H7 (cell line): ENCODE data around the gene IDH3A. TPM values are rescaled to one million over a fixed set of nuclear protein-coding genes. Genes with fewer than 3 reads are reported as not detected.

Source experiments
- DNase-seq: peaks from one replicate; pipeline ENCODE4 v3.0.0; 2012
- H3K27me3 ChIP-seq: 2 replicates; pipeline ENCODE4 v1.6.0; 2011; ENCODE audit warnings: mild to moderate bottlenecking, low read length; ENCODE audit not compliant: control insufficient read depth, insufficient read depth
- H3K36me3 ChIP-seq: replicated peaks from 2 replicates; pipeline ENCODE4 v1.5.1; 2011; ENCODE audit warnings: low read length; ENCODE audit not compliant: control insufficient read depth, insufficient read depth
- H3K4me3 ChIP-seq: 2 replicates; pipeline ENCODE4 v1.5.1; 2011; ENCODE audit warnings: low read depth, mild to moderate bottlenecking, control low read depth, low read length, moderate library complexity; ENCODE audit not compliant: insufficient read depth
- total RNA-seq: library from RNA; depleted of rRNA; stranded (reverse); fragments of >200 nt; shearing (Covaris generic); gene quantifications from 2 replicates; pipeline ENCODE4 v1.2.3, GENCODE V29; 2014

Gene IDH3A
- total RNA-seq, 1 experiment from 2014 or later = 27.4 TPM

DNA sequence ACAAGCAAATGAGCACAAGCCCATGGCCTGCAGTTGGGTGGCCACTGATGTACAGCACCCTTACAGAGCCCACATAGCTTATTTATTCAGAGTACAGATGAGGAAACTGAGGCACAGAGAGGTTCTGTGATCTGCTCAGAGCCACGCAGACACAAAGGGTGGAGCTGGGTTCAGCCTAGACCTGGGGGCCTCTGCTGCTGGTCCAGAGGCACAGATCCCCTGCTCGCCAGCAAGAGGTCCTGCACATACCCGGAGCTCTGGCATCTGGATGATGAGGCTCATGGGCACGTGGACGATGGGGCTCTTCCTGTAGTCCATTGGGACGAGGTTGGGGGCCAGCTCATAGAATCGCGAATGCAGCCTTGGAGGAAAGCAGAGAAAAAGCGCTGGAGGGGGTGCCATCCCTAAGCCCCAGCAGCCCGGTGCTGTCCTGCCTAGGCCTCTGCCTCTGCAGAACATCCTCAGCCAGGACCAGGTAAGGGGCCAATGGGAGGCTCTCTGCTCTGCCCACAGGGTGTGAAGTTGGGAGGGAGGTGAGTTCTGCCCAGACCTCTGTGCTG, 38.2 kb upstream of the IDH3A start:
- Histone ChIP-seq H3K36me3 (peaks cover 1% of the 10 kb centered on the region), H3K27me3 (no peaks in the 10 kb centered on the region), H3K4me3 (no peak overlapping the region)
- no peak for DNase-seq

DNA sequence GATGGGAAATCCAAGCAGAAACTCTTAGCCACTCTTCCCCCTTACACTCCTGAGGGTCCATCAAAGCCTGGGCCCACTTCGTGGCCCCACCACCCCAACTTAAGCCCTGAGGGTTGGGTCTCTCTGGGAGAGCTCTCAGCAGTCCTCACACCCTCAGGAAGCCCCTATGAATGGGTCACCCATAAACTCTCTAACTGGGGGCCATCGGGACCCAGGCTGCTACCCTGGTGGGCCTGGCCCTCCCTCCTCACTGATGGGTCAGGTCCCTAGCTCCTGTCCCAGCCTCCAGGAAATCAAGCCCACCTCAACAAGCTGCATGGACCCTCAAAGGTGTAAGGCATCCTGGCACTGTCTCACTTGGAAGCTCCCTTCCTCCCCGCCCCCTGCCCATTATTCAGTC, 37.4 kb upstream of the IDH3A start:
- DNase-seq = no peak
- Histone ChIP-seq H3K27me3 (no peaks in the 10 kb centered on the region), H3K36me3 (peaks cover 1% of the 10 kb centered on the region), H3K4me3 (no peak overlapping the region)

DNA sequence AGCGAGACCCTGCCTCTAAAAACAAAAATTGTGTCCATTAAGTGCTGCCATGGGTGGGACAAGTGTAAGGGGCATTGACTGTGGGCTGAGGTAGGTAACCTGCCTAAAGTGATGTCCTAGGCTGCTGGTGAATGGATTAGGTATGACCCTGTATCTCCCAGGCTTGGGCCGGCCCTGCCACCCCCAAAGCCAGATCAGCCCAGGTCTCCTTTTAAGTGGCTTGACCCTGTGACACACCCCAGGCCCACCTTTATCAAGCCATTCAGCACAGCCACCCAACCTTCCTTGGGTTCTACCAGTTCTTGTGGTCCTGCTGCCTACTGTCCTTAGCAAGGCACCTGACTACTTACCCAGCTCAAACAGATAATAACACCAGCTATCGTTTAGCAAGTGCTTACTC, 36.6 kb upstream of the IDH3A start:
- DNase-seq = no peak
- no peaks in the 10 kb centered on the region for H3K27me3 ChIP-seq
- H3K36me3 ChIP-seq = peaks cover 1% of the 10 kb centered on the region
- no peak overlapping the region for H3K4me3 ChIP-seq

DNA sequence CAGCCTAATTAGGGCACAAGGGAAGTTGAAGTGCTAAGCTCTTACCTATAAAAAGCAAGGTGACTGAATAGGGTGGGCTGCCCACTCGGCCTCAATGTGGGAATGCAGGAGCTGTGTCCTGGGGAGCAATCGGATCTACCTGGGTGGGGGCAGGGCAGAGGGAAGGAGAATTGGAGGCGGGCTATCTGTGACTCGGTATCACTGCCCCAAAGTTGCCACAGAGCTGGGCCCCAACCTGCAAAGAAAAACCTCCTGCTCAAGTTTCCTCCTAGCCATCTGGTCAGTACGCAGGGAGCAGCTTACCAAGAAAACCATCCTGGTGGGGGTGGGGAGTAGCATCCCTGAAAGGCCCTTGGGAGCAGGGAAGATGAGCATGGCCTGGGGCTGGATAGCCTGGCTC, 28.6 kb upstream of the IDH3A start:
- H3K4me3 ChIP-seq = no peak overlapping the region
- no peaks in the 10 kb centered on the region; the same call in 1 of the 2 replicates for H3K36me3 ChIP-seq
- H3K27me3 ChIP-seq = no peaks in the 10 kb centered on the region
- no peak for DNase-seq

DNA sequence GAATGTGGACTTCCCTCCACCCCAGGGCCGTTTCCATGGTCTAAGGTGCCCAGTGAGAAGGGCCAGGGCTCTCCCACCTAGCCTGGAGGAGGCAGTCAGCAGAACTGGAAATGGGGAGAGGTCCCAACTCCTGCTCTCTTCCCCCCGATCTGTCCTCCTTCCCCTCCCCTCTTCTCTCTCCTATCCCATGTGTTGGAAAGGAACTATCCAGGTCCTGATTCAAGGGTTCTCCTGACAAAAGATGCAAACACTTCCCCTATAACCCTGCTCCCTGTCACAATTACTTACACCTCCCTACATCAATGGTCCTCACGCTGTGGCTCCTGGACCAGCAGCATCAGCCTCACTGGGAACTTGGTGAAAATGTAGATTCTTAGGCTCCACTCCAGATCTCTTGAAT, 23.9 kb upstream of the IDH3A start:
- H3K27me3 ChIP-seq = no peaks in the 10 kb centered on the region
- H3K4me3 ChIP-seq = no peak overlapping the region
- H3K36me3 ChIP-seq = no peaks in the 10 kb centered on the region; the same call in 1 of the 2 replicates
- no peak for DNase-seq

DNA sequence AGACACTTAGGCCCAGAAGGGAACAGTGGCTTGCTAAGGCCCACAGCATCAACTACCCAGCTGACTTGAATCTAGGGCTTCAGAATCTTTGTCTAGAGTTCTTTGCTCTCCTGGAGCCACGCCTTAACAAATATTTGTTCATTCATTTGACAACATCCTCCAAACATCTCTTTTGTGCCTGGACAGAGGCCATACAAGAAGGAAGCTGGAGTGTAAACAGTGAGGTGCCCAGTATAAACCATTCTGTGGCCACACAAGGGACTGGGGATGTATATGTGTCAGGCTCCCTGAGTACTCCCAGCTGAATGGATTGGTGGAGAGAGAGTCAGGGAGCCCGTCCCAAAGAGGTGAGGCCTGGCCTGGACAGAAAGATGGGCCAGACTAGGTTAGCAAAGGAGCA, 21.3 kb upstream of the IDH3A start:
- no peak overlapping the region for H3K4me3 ChIP-seq
- no peaks in the 10 kb centered on the region for H3K27me3 ChIP-seq
- no peaks in the 10 kb centered on the region for H3K36me3 ChIP-seq
- DNase-seq = no peak

DNA sequence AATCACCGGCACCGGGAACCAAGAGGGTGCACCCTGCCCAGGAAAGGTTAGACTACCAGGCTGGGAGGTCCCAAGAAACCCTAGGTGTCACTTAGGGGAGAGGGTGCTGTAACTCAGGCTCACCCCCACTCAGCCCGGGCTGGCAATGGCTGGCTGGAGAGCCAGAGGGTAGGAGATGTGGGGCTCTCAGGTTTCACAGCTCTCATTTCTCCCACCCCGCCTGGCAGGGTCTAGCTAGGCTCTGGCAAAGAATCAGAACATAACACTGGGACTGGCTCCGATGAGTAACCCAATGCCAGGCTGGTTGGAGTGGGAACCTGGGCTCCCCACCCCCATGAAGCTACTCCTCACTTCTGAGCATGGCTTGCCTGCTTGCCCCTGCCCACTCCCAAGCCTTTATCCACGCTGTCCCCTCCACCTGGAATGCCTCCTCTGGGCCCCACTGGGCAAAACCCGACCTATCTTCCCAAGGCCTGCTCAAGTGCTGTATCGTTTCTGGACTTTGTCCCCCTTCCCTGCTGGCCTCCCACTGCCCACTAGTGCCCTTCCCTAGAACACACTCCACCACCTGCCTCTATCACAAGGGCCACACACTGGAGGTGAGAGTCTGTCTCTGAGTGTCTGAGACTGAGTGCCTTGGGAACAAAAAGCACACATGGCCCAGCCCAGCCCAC, 19.9 kb upstream of the IDH3A start:
- Histone ChIP-seq H3K27me3 (no peaks in the 10 kb centered on the region), H3K4me3 (no peak overlapping the region), H3K36me3 (no peaks in the 10 kb centered on the region)
- peak; percentile 66 for DNase-seq

DNA sequence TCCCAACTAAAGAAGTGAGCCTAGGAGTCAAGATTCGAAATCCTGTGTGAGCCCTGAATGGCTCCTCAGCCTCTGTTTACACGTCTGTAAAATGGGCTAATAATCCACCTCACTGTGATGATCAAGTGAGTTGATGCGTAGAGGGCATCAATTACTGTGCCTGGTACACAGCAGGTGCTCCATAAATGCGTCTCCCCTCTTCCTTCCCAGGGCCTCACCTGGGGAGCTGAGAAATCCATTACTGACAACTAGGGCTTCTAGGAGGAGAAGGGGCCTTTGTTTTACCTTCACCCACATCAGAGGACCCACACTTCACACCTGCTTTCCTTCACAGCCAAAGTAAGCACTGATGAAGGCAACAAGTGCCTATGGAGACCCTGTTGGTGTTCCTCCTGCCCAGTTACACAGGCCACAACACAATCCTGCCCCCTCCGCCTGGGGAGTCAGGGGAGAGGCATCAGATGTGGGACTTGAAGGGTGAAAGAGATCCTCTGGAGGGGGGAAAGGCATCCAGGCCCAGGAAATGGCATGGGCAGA, 19.3 kb upstream of the IDH3A start:
- Histone ChIP-seq H3K36me3 (no peaks in the 10 kb centered on the region), H3K4me3 (no peak overlapping the region), H3K27me3 (no peaks in the 10 kb centered on the region)
- no peak for DNase-seq

DNA sequence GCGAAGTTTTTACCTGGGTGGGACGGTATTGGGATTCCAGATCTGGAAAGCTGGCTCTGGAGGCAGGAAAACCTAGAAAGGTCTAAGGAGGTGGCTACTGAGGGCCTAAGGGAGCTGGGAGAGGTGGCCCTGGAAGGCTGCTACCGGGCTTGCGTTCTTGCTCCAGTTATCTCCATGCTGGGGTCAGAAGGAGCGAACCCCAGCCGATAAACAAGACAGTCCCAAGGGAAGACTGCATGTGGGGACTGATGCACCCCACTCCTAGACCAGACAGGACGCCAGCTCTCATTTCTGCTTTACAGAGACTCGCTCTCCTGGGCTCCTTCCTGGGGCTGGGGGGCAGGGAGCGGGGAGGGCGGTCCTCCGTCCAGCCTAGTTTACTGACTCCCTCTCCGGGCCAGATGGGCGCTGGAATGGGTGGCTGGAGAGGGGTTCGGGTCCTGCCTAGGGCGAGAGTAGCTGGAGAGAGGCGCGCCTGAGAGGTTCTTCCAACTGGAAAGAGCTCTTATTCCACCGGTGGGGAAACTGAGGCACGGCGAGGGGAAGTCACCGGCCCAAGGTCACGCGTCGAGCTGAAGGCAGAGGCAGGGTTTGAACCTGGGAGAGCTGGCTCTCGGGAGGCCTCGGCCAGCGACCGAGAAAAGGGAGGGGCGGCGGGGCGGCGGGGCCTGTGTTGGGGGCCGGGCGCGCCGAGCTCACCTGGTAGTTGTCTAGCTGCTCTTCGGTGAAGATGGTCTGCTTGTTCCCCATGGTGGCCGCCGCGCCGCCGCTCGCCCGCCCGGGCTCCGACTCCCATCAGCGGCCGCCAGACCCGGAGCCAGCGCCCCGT, 18.5 kb upstream of the IDH3A start:
- DNase-seq = peak; percentile 71
- H3K36me3 ChIP-seq = no peaks in the 10 kb centered on the region
- H3K4me3 ChIP-seq = peak overlapping the region; percentile 88
- H3K27me3 ChIP-seq = no peaks in the 10 kb centered on the region

DNA sequence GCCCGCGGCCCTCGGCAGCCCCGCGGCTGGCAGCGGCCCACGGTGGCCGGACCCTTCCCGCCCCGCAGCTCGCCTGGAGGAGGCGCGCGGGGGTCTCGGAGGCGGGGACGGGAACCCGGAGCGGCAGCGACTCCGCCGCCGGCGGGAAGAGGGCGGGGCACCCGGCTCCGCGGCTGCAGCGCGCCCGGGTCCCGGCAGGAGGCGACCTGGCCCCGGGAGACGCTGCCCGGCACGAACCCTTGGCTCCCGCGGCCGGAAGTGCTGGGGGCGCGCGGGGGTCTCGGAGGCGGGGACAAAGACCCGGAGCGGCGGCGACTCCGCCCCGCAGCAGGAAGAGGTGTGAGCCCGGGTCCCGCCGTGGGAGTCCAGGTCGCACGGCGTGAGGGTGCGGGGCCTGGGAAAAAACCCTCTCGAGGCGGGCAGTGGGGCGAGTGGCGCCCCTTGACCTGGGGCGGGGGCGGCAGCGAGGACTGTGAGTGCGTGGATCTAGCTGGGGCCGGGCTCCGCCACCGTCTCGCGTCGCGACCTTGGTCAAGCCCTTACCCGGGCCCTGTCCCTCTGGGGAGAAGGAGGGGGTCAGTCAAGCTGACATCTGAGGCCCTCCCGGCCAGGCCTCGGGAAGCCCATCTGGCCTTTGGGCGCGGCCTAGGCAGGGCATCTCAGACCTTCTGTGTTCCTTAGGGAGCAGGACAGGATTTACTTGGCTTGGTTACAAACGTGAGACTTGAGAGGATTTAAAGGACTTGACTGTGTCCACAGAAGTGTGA, 17.7 kb upstream of the IDH3A start, which contains the start of gene CIB2:
Gene CIB2 (minus strand): TSS at position 151 of the 767 bp plus-strand sequence. CDS start 230 bp downstream, outside the sequence.
- DNase-seq = peak; percentile 98
- Histone ChIP-seq H3K4me3 (peak within 1 kb of the TSS; percentile 88), H3K27me3 (no peaks in the 10 kb centered on the region), H3K36me3 (no peaks in the 10 kb centered on the region)

DNA sequence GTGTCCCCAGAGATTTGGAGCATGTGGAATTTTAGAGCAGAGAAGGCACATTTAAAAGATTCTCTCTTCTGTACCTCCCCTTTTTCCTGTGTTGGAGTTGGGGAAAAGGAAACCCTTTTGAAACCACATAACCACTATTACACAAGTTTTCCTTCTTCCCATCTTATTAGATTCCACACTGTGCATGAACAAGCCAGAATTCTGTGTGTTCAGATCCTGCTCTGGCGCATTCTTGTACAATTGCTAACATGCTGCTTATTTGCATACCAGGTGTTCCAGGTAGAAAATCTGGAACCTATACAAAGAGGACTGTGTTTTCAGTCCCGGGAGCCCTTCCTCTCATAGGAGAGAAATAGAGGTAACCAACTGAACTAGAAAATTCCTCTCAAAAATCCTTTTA, 15.4 kb upstream of the IDH3A start:
- Histone ChIP-seq H3K4me3 (no peak overlapping the region), H3K36me3 (no peaks in the 10 kb centered on the region), H3K27me3 (no peaks in the 10 kb centered on the region)
- DNase-seq = no peak

DNA sequence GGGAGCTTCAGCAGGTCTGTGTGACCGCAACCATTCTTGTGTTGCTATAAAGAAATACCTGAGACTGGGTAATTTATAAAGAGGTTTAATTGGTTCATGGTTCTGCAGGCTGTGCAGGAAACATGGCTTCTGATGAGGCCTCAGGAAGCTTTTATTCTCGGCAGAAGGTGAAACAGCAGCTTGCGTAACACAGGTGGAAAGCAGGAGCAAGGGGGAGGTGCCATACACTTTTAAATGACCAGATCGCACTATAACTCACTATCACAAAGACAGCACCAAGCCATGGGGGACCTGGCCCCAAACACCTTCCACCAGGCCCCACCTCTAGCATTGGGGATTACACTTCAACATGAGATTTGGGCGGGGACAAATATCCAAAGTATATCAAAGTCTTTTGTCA, 9.6 kb upstream of the IDH3A start:
- H3K4me3 ChIP-seq = no peak overlapping the region
- no peak for DNase-seq
- H3K27me3 ChIP-seq = no peaks in the 10 kb centered on the region
- H3K36me3 ChIP-seq = no peaks in the 10 kb centered on the region

DNA sequence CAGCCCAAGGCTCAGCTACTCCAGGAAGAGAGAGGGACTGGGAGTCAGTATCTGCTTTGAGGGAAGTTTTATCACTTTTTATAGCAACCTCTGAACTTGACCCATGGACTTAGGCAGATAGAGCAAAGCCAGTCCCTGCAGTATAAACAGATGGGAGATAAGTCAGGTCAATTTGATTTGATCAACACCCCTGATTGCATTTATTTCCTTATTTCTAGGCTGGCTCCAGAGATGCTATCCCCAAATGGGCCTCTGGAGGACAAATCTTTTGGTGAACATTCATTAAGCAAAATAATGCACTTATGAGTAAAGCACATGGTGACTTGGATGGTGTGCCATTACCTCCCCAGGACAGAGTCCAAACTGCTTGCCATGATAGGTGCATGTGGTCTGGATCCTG, 8.9 kb upstream of the IDH3A start:
- H3K27me3 ChIP-seq = no peaks in the 10 kb centered on the region

DNA sequence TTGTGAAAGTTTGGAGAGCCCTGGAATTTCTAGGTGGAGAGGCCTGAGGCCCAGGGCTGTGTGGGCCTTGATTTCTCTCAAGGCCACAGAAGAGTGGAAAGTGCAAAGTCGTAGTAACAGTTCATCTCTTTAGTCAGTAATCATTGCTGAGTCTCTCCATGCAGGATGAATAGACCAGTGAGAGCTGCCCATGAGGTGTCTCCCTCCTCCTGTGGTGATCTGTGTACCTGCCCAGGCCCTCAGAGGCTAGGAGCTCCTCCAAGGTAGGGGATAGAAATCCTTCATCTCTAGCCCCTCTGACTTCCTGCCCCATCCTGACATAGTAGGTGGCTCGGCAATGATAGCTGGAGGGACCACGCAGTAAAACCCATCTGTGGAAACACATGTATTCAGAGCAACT, 6.8 kb upstream of the IDH3A start:
- no peak for DNase-seq
- H3K4me3 ChIP-seq = no peak overlapping the region
- no peaks in the 10 kb centered on the region for H3K36me3 ChIP-seq
- H3K27me3 ChIP-seq = no peaks in the 10 kb centered on the region

More for the DNA sequence above, 8.9 kb upstream of the IDH3A start:
- DNase-seq = no peak
- H3K36me3 ChIP-seq = no peaks in the 10 kb centered on the region
- H3K4me3 ChIP-seq = no peak overlapping the region
